ENCODE results near the gene GALE.

DNA sequence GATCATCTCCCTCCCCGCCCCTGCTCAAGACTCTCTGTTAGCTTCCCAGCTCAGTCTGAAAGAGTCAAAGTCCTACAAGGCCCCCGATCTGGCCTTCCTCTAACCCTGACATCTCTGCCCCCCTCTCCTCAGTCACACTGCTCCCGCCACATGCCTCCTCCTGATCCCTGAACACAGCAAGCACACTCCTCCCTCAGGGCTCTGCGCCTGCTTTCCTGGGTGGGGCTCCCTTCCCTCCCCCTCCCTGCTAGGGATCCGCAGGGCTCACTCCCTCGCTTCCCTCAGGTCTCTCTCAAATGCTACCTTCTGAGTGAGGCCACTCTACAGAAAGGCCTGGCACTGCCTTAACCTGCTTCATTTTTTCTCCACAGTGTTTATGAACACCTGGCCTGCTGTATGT, 5.7 kb upstream of the GALE start:
- no peak for TF ChIP-seq PAX5 (IDR thresholded peaks at IDR 0.05; ENCODE audit: insufficient read depth, low read length, severe bottlenecking)
- TF ChIP-seq POLR2AphosphoS5 (IDR thresholded peaks at IDR 0.05; ENCODE audit: low read depth, low read length): no peak
- no peak for TF ChIP-seq POLR2A (IDR thresholded peaks at IDR 0.05; ENCODE audit: low read depth, low read length)
- TF ChIP-seq TAF1 (IDR thresholded peaks at IDR 0.05; ENCODE audit: low read depth, low read length): no peak
- TF ChIP-seq SPI1 (IDR thresholded peaks at IDR 0.05; ENCODE audit: low read depth, low read length): no peak
- TF ChIP-seq POU2F2 (IDR thresholded peaks at IDR 0.05; ENCODE audit: low read depth, low read length): no peak
